H9 (cell line): ENCODE measurements around the gene SELENOH. TPM values are rescaled to one million over a fixed set of nuclear protein-coding genes. Genes with fewer than 3 reads are reported as not detected.

Experiments used
- DNase-seq: peaks from one replicate; pipeline ENCODE4 v3.0.0-alpha.2; 2017
- H2AFZ ChIP-seq: one replicate; pipeline ENCODE4 v1.6.1; 2013; ENCODE audit warnings: mild to moderate bottlenecking, low read length, control low read depth, moderate library complexity
- H2AK5ac ChIP-seq: 2 replicates; pipeline ENCODE4 v1.6.1; 2013; ENCODE audit warnings: low read length, control low read depth, mixed read lengths; ENCODE audit not compliant: insufficient read length
- H2BK120ac ChIP-seq: one replicate; pipeline ENCODE4 v1.6.1; 2013; ENCODE audit warnings: low read depth, mild to moderate bottlenecking, low read length, control low read depth, inconsistent platforms; ENCODE audit not compliant: poor library complexity, severe bottlenecking
- H2BK12ac ChIP-seq: 2 replicates; pipeline ENCODE4 v1.6.1; 2013; ENCODE audit warnings: low read length, control low read depth, mixed read lengths, low read depth; ENCODE audit not compliant: insufficient read length
- H2BK15ac ChIP-seq: 2 replicates; pipeline ENCODE4 v1.6.1; 2013; ENCODE audit warnings: low read depth, low read length, control low read depth
- H2BK20ac ChIP-seq: one replicate; pipeline ENCODE4 v1.6.1; 2013; ENCODE audit warnings: low read depth, mild to moderate bottlenecking, low read length, control low read depth, inconsistent platforms; ENCODE audit not compliant: poor library complexity, severe bottlenecking
- H2BK5ac ChIP-seq: 2 replicates; pipeline ENCODE4 v1.6.1; 2013; ENCODE audit warnings: low read length, control low read depth, mixed read lengths; ENCODE audit not compliant: insufficient read length
- H3K14ac ChIP-seq: 2 replicates; pipeline ENCODE4 v1.6.1; 2013; ENCODE audit warnings: low read length, control low read depth; ENCODE audit not compliant: insufficient read depth
- H3K18ac ChIP-seq: 2 replicates; pipeline ENCODE4 v1.6.1; 2013; ENCODE audit warnings: low read depth, mild to moderate bottlenecking, mixed read lengths, low read length, control low read depth; ENCODE audit not compliant: insufficient read length
- H3K23ac ChIP-seq: 2 replicates; pipeline ENCODE4 v1.6.1; 2013; ENCODE audit warnings: low read length, control low read depth, mixed read lengths, low read depth; ENCODE audit not compliant: insufficient read length
- H3K23me2 ChIP-seq: 2 replicates; pipeline ENCODE4 v1.6.1; 2013; ENCODE audit warnings: low read depth, mild to moderate bottlenecking, mixed read lengths, low read length, control low read depth; ENCODE audit not compliant: insufficient read length, poor library complexity, severe bottlenecking
- H3K27ac ChIP-seq: 2 replicates; pipeline ENCODE4 v1.5.1; 2013; ENCODE audit warnings: low read length, control low read depth, mixed read lengths, low read depth; ENCODE audit not compliant: insufficient read length
- H3K27me3 ChIP-seq: 2 replicates; pipeline ENCODE4 v1.6.1; 2013; ENCODE audit warnings: low read length, control low read depth, inconsistent platforms; ENCODE audit not compliant: insufficient read depth
- H3K4ac ChIP-seq: 2 replicates; pipeline ENCODE4 v1.6.1; 2013; ENCODE audit warnings: low read depth, mild to moderate bottlenecking, control low read depth, inconsistent platforms, low read length, moderate library complexity
- H3K4me1 ChIP-seq: 2 replicates; pipeline ENCODE4 v1.6.1; 2013; ENCODE audit warnings: low read length, control low read depth, inconsistent platforms; ENCODE audit not compliant: insufficient read depth
- H3K4me2 ChIP-seq: 2 replicates; pipeline ENCODE4 v1.6.1; 2013; ENCODE audit warnings: low read length, control low read depth, mixed read lengths; ENCODE audit not compliant: insufficient read length, insufficient read depth
- H3K56ac ChIP-seq: 2 replicates; pipeline ENCODE4 v1.6.1; 2013; ENCODE audit warnings: low read depth, mild to moderate bottlenecking, mixed read lengths, low read length, control low read depth; ENCODE audit not compliant: insufficient read length
- H3K79me1 ChIP-seq: 2 replicates; pipeline ENCODE4 v1.6.1; 2013; ENCODE audit warnings: low read depth, mild to moderate bottlenecking, moderate library complexity, low read length, control low read depth, inconsistent platforms; ENCODE audit not compliant: insufficient read depth, poor library complexity, severe bottlenecking
- H3K79me2 ChIP-seq: 2 replicates; pipeline ENCODE4 v1.6.1; 2013; ENCODE audit warnings: low read length, control low read depth, inconsistent platforms; ENCODE audit not compliant: insufficient read depth
- H3K9ac ChIP-seq: 2 replicates; pipeline ENCODE4 v1.6.1; 2013; ENCODE audit warnings: low read length, control low read depth, mixed read lengths; ENCODE audit not compliant: insufficient read length; ENCODE audit errors: extremely low read depth
- H3K9me3 ChIP-seq: one replicate; pipeline ENCODE4 v1.6.1; 2013; ENCODE audit warnings: low read depth, low read length, inconsistent platforms; ENCODE audit not compliant: control insufficient read depth
- H3T11ph ChIP-seq: one replicate; pipeline ENCODE4 v1.6.1; 2013; ENCODE audit warnings: mild to moderate bottlenecking, low read length, control low read depth, inconsistent platforms
- H4K20me1 ChIP-seq: one replicate; pipeline ENCODE4 v1.6.1; 2013; ENCODE audit not compliant: control insufficient read depth, insufficient read length, insufficient read depth
- H4K5ac ChIP-seq: 2 replicates; pipeline ENCODE4 v1.6.1; 2013; ENCODE audit warnings: low read depth, mild to moderate bottlenecking, mixed read lengths, low read length, control low read depth; ENCODE audit not compliant: insufficient read length
- H4K8ac ChIP-seq: replicated peaks from 2 replicates; pipeline ENCODE4 v1.6.1; 2013; ENCODE audit warnings: low read length, control low read depth, mixed read lengths, low read depth; ENCODE audit not compliant: insufficient read length
- H4K91ac ChIP-seq: 2 replicates; pipeline ENCODE4 v1.6.1; 2013; ENCODE audit warnings: low read depth, mild to moderate bottlenecking, moderate library complexity, mixed read lengths, low read length, control low read depth; ENCODE audit not compliant: insufficient read length
- H3K27ac Mint-ChIP-seq, 3 experiments: 2 replicates in 2 of 3; 3 replicates in 1 of 3; pipeline ENCODE4 v1.8.0; 2020 to 2021; ENCODE audit warnings: mixed read lengths in 3 of 3, mild to moderate bottlenecking in 1 of 3, moderate library complexity in 1 of 3
- H3K27me3 Mint-ChIP-seq: 2 replicates; pipeline ENCODE4 v1.8.0; 2021; ENCODE audit warnings: low read depth, mild to moderate bottlenecking, moderate library complexity, mixed read lengths
- H3K36me3 Mint-ChIP-seq, 3 experiments: 2 replicates in 2 of 3; 3 replicates in 1 of 3; pipeline ENCODE4 v1.8.0; 2020 to 2021; ENCODE audit warnings: low read depth in 3 of 3, mixed read lengths in 3 of 3; ENCODE audit not compliant: insufficient read depth in 1 of 3
- H3K4me1 Mint-ChIP-seq, 2 experiments: 2 replicates each; pipeline ENCODE4 v1.8.0; 2020; ENCODE audit warnings: mixed read lengths in 2 of 2
- H3K4me3 Mint-ChIP-seq, 2 experiments: 2 replicates in 1 of 2; 3 replicates in 1 of 2; pipeline ENCODE4 v1.8.0; 2020 to 2021; ENCODE audit warnings: mild to moderate bottlenecking in 2 of 2, mixed read lengths in 2 of 2, moderate library complexity in 1 of 2
- H3K9me3 Mint-ChIP-seq, 2 experiments: 2 replicates in 1 of 2; 3 replicates in 1 of 2; pipeline ENCODE4 v1.8.0; 2020; ENCODE audit warnings: mild to moderate bottlenecking in 2 of 2, mixed read lengths in 2 of 2, moderate library complexity in 1 of 2
- CTCF ChIP-seq: fragments of 200-600 bp; sonication (generic); conservative IDR thresholded peaks from 3 replicates; pipeline ENCODE4 v1.8.0; 2021; ENCODE audit warnings: antibody characterized with exemption, mild to moderate bottlenecking
- WGBS: extraction: QIAGEN DNeasy Blood & Tissue Kit; methylation state at CpG from one replicate; pipeline ENCODE4 v1.1.7; 2013; ENCODE audit warnings: missing lambda C conversion rate, low lambda C conversion rate, mixed read lengths; ENCODE audit not compliant: insufficient read length; ENCODE audit errors: extremely low coverage; 5-methylcytosine and 5-hydroxymethylcytosine counted together
- total RNA-seq: library from RNA; stranded (reverse); gene quantifications from 2 replicates; pipeline ENCODE4 v1.2.1, GENCODE V29; 2021

The SELENOH gene
- total RNA-seq, 1 experiment from 2014 or later, result 251 TPM

- peaks cover 3% of the 10 kb centered on the region for H4K20me1 ChIP-seq
- no peak overlapping the region for H2AFZ ChIP-seq
- no peak overlapping the region for H3K18ac ChIP-seq
- no peak overlapping the region for H2BK12ac ChIP-seq
- no peak overlapping the region for H3K14ac ChIP-seq
- H2BK5ac ChIP-seq, result no peak overlapping the region
- H3K23me2 ChIP-seq, result peaks cover 6% of the 10 kb centered on the region
- H2BK20ac ChIP-seq, result no peak overlapping the region
- no peak overlapping the region for H3K4me2 ChIP-seq
- Mint-ChIP-seq H3K4me3 (no peak overlapping the region; a peak in 1 of 5 replicates), H3K4me1 (peaks cover 10 to 11% of the 10 kb centered on the region in 2 experiments), H3K27ac (peak overlapping the region in 2 of 3 experiments; percentile 11 to 22; a peak in 3 of 7 replicates), H3K9me3 (no peaks in the 10 kb centered on the region), H3K36me3 (peaks cover 24 to 43% (median 36%) of the 10 kb centered on the region in 3 experiments), H3K27me3 (no peaks in the 10 kb centered on the region; the same call in 1 of the 2 replicates)
- H3K9me3 ChIP-seq, result no peaks in the 10 kb centered on the region
- H3K9ac ChIP-seq, result no peak overlapping the region
- H3K56ac ChIP-seq, result no peak overlapping the region
- no peak for DNase-seq
- no peak overlapping the region for H3K4ac ChIP-seq
- no peak for TF ChIP-seq CTCF
- no peaks in the 10 kb centered on the region for H3K4me1 ChIP-seq
- H4K91ac ChIP-seq, result no peak overlapping the region
- peaks cover 3% of the 10 kb centered on the region for H3K79me1 ChIP-seq
- no peak overlapping the region for H3K27ac ChIP-seq
- no peak overlapping the region for H2BK15ac ChIP-seq
- no peak overlapping the region for H3T11ph ChIP-seq
- peaks cover 5% of the 10 kb centered on the region; the same call in 1 of the 2 replicates for H3K79me2 ChIP-seq
- H4K5ac ChIP-seq, result no peak overlapping the region
- no peak overlapping the region for H2AK5ac ChIP-seq
- no CpG with 5 or more reads among the region's 5 CpGs for WGBS
- no peak overlapping the region for H2BK120ac ChIP-seq
- no peak overlapping the region for H3K23ac ChIP-seq
- no peaks in the 10 kb centered on the region for H3K27me3 ChIP-seq
- H4K8ac ChIP-seq, result no peak overlapping the region
Observed at GRCh38 chr11:57745206-57745605, 3.9 kb downstream of the SELENOH start.
